Stimulated activated CD4-positive, alpha-beta T cell treated with anti-CD3 and anti-CD28 coated beads, Interleukin-12 subunit alpha, Interleukin-12 subunit beta, amount 100 ng/mL, for 4 hours (primary cell): ENCODE results near the gene HS3ST3A1.

Experiments
- DNase-seq: peaks from one replicate; pipeline ENCODE4 v3.0.0-alpha.2; 2020

Gene HS3ST3A1

GRCh38 chr17:13601776-13602551 is at the start of gene HS3ST3A1:
Gene HS3ST3A1 (minus strand): TSS chr17:13601929. CDS start chr17:13601129, 800 bp downstream.
- DNase-seq, result no peak

- DNase-seq, result no peak
Measured at GRCh38 chr17:13650096-13650675, 48.5 kb upstream of the HS3ST3A1 start.

GRCh38 chr17:13647543-13648021 is 45.9 kb upstream of the HS3ST3A1 start:
- no peak for DNase-seq

- no peak for DNase-seq
Measured at GRCh38 chr17:13646969-13647542, 45.3 kb upstream of the HS3ST3A1 start.

- no peak for DNase-seq
Measured at GRCh38 chr17:13646411-13646810, 44.7 kb upstream of the HS3ST3A1 start.

GRCh38 chr17:13643180-13643579 is 41.5 kb upstream of the HS3ST3A1 start:
- DNase-seq, result no peak

GRCh38 chr17:13642188-13642587 is 40.5 kb upstream of the HS3ST3A1 start:
- no peak for DNase-seq

GRCh38 chr17:13640551-13640950 is 38.8 kb upstream of the HS3ST3A1 start:
- DNase-seq, result no peak

- DNase-seq, result no peak
Measured at GRCh38 chr17:13638855-13639458, 37.2 kb upstream of the HS3ST3A1 start.

GRCh38 chr17:13636951-13637350 is 35.2 kb upstream of the HS3ST3A1 start:
- no peak for DNase-seq

GRCh38 chr17:13635951-13636350 is 34.2 kb upstream of the HS3ST3A1 start:
- DNase-seq, result no peak

- no peak for DNase-seq
Measured at GRCh38 chr17:13634021-13634420, 32.3 kb upstream of the HS3ST3A1 start.

- no peak for DNase-seq
Measured at GRCh38 chr17:13631529-13631928, 29.8 kb upstream of the HS3ST3A1 start.

GRCh38 chr17:13626703-13627102 is 25.0 kb upstream of the HS3ST3A1 start:
- no peak for DNase-seq

GRCh38 chr17:13619462-13619861 is 17.7 kb upstream of the HS3ST3A1 start:
- DNase-seq, result no peak

GRCh38 chr17:13616031-13616430 is 14.3 kb upstream of the HS3ST3A1 start:
- DNase-seq, result no peak

- no peak for DNase-seq
Measured at GRCh38 chr17:13609941-13610340, 8.2 kb upstream of the HS3ST3A1 start.

GRCh38 chr17:13601322-13601775 is 380 bp downstream of the HS3ST3A1 start:
- no peak for DNase-seq

GRCh38 chr17:13600475-13601321 is 1.0 kb downstream of the HS3ST3A1 start:
- DNase-seq, result no peak

GRCh38 chr17:13599864-13600263 is 1.9 kb downstream of the HS3ST3A1 start:
- no peak for DNase-seq

- no peak for DNase-seq
Measured at GRCh38 chr17:13599168-13599577, 2.6 kb downstream of the HS3ST3A1 start.

GRCh38 chr17:13598353-13599167 is 3.2 kb downstream of the HS3ST3A1 start:
- no peak for DNase-seq
